Germinal center (tissue), 1 donor: ENCODE data around the gene ARHGEF11.

ENCODE experiments used
- DNase-seq: peaks from one replicate; pipeline ENCODE4 v3.0.0; 2012; ENCODE audit warnings: mixed read lengths, low spot score

ARHGEF11 gene

GRCh38 chr1:156909671-156910070 is 135.9 kb downstream of the ARHGEF11 start:
- DNase-seq: no peak

- DNase-seq: no peak
These were observed 136.6 kb downstream of the ARHGEF11 start for GRCh38 chr1:156908955-156909354.

GRCh38 chr1:156908541-156908940 is 137.0 kb downstream of the ARHGEF11 start:
- DNase-seq: no peak

GRCh38 chr1:156906206-156906906 is 139.2 kb downstream of the ARHGEF11 start:
- no peak for DNase-seq

- no peak for DNase-seq
These were observed 139.9 kb downstream of the ARHGEF11 start for GRCh38 chr1:156905651-156906050.

GRCh38 chr1:156905176-156905575 is 140.4 kb downstream of the ARHGEF11 start:
- DNase-seq: no peak

- no peak for DNase-seq
These were observed 141.2 kb downstream of the ARHGEF11 start for GRCh38 chr1:156904187-156904959.

- DNase-seq: no peak
These were observed 142.0 kb downstream of the ARHGEF11 start for GRCh38 chr1:156903328-156904091.

GRCh38 chr1:156901966-156902915 is 143.3 kb downstream of the ARHGEF11 start:
- no peak for DNase-seq

- DNase-seq: no peak
These were observed 144.0 kb downstream of the ARHGEF11 start for GRCh38 chr1:156901590-156901900.

GRCh38 chr1:156900896-156901589 is 144.5 kb downstream of the ARHGEF11 start:
- DNase-seq: no peak

GRCh38 chr1:156899956-156900718 is 145.4 kb downstream of the ARHGEF11 start:
- DNase-seq: no peak

- DNase-seq: no peak
These were observed 146.4 kb downstream of the ARHGEF11 start for GRCh38 chr1:156898971-156899664.

GRCh38 chr1:156898161-156898566 is 147.4 kb downstream of the ARHGEF11 start:
- no peak for DNase-seq

GRCh38 chr1:156897078-156897825 is 148.3 kb downstream of the ARHGEF11 start:
- no peak for DNase-seq

- no peak for DNase-seq
These were observed 149.0 kb downstream of the ARHGEF11 start for GRCh38 chr1:156896490-156897033.

- no peak for DNase-seq
These were observed 149.6 kb downstream of the ARHGEF11 start for GRCh38 chr1:156895927-156896326.

GRCh38 chr1:156895455-156895812 is 150.1 kb downstream of the ARHGEF11 start:
- DNase-seq: no peak
